ENCODE data around the gene AP1S2.

DNA sequence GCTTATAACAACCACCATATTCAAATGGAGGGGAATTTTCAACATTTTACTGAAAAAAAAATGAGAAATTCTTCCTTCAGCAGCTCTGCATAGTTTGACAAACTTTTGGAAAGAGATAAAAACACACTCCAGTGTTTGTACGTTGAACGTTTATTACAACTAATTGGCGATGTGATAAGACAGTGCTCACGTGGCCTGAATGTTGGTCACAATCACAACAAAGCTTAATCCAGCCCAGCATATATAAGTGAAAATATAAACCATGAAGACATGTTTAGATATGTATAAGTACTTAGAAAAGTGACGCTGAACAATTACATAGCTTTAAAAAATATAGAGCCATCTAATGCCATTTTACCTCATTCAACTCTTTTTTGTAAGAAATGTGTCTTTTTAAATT is 28.7 kb downstream of the AP1S2 start:
- TF ChIP-seq, protein P1, sequence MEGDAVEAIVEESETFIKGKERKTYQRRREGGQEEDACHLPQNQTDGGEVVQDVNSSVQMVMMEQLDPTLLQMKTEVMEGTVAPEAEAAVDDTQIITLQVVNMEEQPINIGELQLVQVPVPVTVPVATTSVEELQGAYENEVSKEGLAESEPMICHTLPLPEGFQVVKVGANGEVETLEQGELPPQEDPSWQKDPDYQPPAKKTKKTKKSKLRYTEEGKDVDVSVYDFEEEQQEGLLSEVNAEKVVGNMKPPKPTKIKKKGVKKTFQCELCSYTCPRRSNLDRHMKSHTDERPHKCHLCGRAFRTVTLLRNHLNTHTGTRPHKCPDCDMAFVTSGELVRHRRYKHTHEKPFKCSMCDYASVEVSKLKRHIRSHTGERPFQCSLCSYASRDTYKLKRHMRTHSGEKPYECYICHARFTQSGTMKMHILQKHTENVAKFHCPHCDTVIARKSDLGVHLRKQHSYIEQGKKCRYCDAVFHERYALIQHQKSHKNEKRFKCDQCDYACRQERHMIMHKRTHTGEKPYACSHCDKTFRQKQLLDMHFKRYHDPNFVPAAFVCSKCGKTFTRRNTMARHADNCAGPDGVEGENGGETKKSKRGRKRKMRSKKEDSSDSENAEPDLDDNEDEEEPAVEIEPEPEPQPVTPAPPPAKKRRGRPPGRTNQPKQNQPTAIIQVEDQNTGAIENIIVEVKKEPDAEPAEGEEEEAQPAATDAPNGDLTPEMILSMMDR (optimal IDR thresholded peaks at IDR 0.05 in 1 of 3, IDR thresholded peaks at IDR 0.05 in 1 of 3, conservative IDR thresholded peaks at IDR 0.05 in 1 of 3; ENCODE audit: extremely low read depth in 1 of 3, insufficient read depth in 2 of 3, low read length in 3 of 3) = no peak
- TF ChIP-seq EZH2 (IDR thresholded peaks at IDR 0.05; ENCODE audit: low read length) = no peak
